G401.6 (cell line): ENCODE results near the gene CTNNA2.

Experiments
- FAIRE-seq: peaks from 2 replicates; lab custom pipeline; 2012; peaks lifted over from hg19 to GRCh38; lab: Jason Lieb, UNC

Gene CTNNA2

DNA sequence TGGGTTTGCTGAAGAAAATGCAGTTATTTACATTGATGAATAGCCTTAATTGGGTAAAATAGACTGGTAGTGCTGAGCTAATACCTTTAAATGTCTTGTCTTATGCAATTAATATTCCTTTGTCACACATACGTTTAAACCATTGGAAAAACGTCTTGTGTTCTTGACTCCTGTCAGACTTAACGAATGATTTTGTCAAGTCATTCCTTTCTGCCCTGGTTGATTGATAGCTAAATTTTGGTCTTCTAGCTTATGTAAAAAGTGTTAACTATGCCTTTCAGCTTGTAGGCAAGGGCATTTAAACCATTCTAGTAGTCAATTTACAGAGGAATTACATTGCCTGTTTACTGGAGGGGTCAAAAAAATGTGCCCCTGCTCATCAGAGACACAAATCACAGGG is 897.5 kb downstream of the CTNNA2 start:
- no peak for FAIRE-seq

DNA sequence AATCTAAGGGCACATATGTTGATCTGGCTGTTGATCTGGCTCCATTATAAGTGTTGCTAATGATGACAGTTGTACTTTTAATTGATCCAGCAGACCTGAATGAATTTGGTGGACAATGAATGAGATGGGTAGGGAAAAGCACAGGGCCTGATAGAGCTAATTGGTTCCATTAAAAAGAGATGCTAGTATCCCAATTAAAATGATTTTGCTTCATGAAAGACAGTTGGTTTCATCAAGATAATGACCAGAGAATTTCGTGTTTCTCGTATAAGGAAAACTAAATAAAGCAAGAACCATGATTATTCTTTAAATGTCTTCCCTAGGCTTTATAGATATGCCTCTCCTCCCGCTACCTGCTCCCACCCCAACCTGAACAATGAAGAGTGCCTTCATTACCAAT is 900.3 kb downstream of the CTNNA2 start:
- no peak for FAIRE-seq

DNA sequence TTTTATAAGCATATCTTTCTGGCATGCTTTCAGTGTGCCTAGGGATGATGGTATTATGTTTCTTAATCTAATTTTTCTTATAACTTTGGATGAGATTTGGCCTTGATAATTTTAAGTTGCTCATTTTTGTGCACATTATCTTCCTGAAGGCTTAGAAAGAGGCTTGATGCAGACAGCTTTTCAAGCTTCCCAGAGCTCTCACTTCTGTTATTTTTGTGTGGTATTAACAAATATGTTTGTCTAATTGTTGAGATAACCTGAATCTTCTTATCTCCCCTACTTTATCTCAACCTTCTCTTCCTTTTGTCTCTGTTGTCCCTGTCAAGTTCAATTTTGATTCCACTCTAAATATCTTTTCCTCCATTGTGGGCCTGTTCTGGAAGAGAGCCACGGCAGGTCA is 904.9 kb downstream of the CTNNA2 start:
- no peak for FAIRE-seq

DNA sequence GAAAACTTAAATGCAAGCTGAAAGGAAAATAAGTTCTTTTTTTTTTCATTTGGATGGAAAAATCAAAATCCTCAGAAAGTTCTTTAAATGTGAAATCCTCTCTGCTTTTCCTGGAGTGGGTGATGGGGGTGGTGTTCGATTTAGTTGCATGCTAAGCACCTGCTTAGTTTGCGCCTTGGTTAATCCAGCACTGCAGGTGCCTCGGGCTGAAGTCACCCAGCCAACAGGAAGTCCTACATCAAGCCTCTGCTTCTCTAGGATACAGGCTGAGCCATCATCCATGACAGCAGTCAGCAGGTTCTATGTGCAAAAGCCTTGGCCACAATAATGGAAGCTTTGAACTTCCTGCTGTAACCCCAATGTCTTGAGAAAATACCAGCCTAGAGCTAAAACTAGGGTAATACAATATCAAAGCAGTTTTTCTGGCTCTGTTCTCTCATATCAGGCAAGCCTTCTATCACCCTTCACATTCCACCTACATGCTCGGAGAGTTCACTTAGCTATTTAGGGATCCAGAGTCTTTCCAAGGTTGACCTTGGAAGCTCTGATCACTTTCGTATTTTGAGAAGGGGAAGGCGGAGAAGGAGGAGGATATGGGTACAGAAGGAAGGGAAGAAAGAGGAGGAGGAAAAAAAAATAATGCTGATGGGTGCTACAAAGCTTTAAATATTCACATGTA is 907.8 kb downstream of the CTNNA2 start:
- FAIRE-seq, result no peak

DNA sequence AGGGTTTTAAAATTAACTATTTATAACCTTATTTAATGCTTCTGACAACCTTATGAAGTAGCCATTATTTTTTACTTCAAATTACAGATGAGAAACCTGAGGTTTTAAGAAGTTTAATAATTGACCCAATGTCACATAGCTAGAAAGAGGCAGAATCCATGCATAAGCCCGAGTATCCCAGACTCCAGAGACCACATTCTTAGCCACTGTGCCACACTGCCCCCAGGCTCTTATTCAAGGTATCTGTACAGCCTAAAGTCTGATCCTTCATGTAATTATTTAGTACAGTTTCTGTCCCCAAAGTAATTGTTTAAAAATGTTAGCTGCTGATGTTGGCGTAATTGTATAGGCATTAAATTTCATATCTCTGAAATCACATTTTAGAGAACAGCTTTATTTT is 916.4 kb downstream of the CTNNA2 start:
- no peak for FAIRE-seq

DNA sequence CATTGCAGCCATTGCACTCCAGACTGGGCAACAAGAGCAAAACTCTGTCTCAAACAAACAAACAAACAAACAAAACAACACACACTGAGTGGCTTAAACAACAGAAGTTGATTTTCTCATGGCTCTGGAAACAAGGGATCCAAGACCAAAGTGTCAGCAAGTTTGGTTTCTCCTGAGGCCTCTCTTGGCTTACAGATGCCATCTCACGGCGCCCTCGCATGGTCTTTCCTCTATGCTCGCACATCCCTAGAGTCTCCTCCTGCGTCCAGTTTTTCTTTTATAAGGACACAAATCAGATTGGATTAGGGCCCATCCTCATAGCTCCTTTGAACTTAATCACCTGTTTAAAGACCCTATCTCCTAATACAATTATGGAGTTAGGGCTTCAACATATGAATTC is 925.1 kb downstream of the CTNNA2 start:
- no peak for FAIRE-seq

DNA sequence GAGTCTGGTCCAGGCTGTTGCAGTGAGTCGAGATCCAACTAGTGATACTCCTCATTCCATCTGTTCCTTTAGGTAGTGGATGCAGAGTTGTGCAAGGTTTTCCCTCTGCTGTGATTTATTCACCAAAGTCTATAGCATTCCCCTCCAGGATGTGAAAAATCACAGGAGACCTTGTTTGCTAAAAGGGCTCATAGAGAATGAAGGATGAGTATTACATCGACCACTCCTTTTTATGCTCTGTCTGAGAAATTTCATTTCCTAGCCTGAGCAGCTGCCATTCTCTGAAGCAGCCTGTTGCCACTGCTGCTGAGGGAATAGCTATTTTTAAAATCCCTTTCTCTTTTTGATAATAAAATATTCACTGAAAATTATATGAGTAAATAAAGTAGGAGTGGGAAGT is 925.8 kb downstream of the CTNNA2 start:
- FAIRE-seq, result no peak

DNA sequence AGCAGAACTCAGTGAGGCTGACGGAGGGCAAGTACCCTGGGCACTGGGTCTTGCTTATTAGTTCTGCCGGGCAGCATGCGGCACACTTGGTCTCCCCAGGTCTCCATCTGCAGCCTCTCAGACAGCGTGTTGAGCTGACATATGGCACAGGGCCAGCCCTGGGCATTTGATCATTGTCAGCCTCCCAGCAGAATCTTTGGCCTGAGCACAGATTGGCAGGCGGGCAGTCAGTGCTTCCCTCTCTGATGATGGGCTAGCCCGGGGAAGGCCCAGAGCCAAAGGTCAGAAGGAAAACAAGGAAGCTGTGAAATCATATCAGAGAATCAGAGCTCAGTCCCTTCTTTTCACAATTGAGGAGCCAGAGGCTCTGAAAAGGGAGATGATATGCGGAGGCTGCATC is 941.8 kb downstream of the CTNNA2 start:
- FAIRE-seq, result no peak

DNA sequence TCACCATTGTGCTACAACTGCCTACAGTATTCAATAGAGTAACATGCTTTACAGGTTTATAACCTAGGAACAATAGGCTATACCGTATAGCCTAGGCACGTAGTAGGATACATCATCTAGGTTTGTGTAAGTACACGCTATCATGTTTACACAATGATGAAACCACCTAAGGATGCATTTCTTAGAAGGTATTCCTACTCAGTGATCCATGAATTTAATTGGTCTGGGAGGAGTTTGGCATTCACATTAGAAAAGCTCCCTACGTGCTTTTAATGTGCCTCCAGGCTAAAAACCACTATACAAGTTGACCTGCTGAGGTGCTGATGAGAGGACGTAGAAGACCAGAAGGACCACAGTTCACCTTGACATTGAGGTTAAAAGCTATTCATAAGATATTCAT is 946.2 kb downstream of the CTNNA2 start:
- FAIRE-seq, result no peak

DNA sequence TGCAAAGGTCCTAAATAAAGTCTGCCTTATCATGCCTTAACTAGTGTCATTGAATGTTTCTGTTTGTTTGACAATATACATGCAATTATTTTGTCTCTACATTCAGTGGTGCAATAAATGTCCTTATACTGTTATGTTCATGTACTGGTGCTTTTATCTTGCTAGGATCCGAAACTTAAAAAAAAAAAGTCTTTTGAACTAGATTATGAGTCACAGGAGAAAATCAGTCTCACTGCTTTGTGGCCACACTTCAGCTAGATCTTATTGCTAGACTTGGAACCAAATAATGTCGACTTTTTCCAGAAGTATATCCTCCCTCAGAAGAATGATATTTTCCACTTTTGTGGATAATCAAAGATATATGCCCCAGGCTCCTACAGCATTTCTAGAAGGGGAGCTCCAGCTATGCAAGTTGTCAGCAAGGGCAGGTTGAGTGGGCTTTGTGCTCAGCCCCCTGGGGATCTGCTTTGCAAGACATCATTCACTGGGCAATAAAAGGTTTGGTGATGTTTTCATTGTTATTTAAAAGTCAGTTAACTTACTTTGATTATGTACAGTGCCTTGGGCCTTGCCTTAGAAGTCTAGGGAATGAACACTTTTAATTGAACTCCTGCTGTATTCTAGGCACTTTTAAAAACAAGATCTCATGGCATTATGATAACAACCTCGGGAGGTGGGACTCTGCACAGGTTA is 948.8 kb downstream of the CTNNA2 start:
- no peak for FAIRE-seq

DNA sequence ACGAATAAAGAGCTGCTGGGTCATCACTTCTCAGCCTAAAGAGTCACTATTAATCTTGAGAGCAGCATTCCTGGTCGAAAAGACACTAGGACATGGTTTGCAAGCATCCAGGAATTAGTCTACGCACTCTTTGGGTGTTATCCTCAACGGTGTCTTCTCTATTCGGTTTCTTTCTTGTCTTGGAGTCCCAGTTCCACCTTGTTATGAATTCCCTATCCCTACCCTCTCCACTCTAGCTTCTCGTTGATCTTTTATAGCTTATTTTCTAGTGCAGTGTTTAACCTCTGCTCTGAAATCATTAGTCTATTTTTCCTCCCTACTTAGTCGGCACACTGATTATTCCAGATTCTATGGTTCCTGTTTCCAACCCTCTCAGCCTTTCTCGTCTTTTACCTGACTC is 949.8 kb downstream of the CTNNA2 start:
- FAIRE-seq, result no peak

DNA sequence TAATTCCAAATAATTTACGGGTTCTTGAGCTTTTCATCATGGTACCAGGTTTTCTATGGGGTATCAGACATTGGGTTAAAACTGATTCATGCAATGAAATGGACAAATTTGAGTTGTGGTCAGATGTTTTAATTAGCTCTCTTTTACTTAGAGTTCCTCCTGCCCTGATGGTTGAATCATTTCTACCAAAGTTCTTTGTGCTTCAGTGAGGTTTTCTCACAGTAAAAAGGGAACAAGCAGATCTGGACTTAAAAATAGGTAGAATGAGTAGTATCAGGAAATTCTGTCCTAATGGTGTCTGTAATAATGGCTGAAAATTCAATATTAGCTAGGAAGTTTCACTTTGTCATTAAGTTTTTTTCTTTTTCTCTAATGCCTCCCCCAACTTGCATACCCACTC is 951.4 kb downstream of the CTNNA2 start:
- FAIRE-seq, result no peak

DNA sequence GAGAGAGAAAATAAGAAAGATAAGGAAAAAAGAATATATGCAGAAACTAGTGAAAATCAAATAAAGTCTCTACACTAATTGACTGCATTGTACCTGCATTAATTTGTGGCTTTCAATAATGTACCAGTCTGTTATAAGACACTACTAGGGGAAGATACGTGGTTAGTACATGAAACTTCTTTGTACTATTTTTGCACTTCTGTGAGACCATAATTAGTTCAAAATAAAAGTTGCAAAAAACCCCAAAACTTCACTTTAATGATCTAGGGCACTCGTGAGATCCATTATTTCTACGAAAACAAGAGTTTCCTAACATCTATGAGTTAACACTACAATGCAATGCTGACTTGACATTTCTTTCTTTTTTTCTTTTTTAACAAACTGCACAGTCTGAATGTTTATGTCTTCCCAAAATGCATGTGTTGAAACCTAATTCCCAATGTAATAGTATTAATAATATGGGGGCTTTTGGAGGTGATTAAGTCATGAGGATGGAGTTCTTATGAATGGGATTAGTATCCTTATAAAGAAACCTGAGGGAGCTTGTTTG is 954.5 kb downstream of the CTNNA2 start:
- FAIRE-seq, result no peak

DNA sequence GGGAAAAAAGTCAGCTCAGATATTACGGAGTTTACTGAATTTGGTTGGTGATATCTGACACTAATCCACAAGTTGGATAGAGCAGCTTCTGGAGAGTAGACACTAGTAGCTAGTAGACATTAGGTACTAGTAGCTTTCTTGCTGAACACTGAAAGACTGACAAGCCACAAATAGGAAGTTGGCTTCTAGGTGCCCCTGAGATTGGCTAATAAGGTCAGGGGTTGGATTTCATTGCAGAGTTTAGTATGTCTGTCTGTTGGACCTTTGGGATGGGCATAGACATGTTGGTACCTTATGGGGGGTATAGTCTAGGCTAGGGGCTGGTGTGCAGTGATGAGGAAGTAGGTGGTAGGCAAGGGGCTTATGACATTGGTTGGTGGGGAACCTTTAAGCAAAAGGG is 956.6 kb downstream of the CTNNA2 start:
- FAIRE-seq, result no peak

DNA sequence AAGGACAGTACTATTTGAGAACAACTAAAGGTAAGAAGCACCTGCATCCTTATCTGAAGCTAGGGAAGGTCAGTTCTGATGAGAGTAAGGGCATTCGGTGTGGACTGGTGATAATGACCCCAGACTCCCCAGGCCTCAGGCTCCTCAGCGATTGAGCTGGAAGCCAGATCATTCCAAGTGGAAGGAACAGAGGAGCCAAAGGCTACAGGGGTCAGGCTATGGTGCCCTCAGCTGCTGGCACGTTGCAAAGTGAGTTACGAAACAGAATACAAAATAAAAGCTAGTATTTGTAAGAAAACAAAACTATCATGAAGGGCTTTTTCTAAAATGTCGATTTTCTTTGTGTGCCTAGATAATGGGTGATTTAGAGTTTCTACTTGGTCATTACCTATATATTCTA is 960.2 kb downstream of the CTNNA2 start:
- FAIRE-seq, result no peak

DNA sequence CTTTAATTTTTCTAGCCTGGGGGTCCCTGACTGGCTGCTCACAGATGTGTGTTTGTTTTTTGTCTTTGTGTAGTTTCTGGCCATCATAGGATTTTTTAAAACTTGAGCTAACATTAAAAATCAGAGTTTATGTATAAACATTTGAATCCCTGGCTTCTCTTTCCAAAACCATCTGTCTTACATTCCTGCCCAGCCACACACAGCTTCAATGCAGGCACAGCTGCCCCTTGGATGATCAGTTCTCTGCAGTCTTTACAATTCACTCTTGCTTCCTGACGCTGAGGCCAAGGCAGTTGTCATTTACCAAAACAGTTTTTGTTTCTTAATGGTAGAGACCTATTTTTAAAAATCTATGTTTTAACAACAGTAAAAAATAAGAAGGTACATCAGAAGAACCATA is 960.9 kb downstream of the CTNNA2 start:
- no peak for FAIRE-seq

DNA sequence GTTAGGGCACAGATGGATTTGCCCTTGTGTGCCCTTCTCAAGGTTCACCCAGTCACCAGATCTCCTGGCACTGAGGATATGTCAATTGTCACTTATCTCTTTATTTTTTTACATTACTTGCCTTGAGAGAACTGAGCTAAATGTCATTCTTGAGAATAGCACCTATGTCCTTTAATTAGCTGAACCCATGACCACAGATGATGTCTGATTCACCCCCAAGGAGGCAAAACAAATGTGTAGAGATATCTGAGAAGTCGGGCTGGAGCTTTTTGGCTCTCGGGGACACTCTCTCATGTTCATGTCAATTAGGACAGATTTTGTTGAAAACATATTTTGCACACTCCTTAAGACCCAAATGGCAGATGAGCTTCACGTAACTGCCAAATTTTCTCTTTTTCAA is 963.1 kb downstream of the CTNNA2 start:
- FAIRE-seq, result no peak

DNA sequence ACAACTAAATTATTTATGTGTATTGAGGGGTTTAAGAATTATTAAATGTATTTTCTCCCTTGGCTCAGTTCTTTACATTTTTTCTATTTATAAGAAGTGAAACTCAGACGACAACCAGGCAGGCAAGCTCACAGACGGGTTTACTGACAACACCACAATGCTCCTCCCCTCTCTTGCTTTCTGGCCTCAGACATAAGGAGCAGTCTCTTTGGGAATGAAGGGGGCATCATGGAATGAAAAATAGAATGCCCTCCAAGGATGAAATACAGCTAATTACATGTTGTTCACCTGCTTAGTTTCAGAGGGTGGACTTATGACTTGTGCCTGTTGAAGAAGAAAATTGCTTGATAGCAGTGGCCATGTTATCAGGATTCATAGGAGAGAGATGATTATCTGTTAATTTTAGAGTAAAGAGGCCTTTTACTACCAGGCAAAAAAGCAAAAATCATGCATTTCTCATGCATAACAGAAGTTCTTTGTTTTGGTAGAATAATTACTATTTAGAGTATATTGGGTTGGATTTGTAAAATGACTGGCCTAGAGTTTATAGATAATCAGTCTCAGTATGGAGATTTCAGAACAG is 963.8 kb downstream of the CTNNA2 start:
- FAIRE-seq, result no peak

DNA sequence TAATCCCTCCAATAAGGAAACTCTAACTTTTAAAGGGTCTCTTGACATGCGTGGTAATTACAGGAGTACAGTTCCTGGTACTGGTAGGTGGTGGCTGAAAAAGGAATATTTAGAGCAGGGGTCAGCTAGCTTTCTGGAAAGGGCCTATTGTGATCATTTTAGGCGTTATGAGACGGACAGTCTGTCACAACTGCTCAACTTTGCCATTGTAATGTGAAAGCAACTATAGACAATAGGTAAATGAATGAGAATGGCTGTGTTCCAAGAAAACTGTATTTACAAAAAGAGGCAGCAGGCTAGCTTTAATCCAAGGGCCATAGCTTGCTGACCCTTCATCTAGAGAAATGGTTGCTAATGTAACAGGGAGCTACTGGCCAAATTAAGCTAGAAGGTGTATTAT is 969.4 kb downstream of the CTNNA2 start:
- no peak for FAIRE-seq

DNA sequence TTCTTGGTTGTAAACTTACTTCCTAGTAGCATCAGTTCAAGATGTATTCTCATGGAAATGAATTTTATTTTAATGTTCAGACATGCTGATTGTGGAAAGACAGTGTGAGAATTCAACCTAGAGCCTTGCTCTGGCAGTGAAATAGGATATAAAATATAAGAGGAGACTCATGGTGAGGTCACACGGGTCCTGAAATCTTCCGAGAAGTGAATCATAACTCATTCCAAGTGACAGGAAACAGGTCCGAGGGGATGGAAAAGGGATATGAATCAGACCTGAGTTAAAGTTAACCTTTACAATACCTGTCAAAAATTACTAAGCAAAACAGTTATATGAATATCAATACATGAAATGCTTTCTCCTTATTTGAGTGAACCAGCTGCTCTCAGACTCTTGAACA is 976.9 kb downstream of the CTNNA2 start:
- FAIRE-seq, result no peak

DNA sequence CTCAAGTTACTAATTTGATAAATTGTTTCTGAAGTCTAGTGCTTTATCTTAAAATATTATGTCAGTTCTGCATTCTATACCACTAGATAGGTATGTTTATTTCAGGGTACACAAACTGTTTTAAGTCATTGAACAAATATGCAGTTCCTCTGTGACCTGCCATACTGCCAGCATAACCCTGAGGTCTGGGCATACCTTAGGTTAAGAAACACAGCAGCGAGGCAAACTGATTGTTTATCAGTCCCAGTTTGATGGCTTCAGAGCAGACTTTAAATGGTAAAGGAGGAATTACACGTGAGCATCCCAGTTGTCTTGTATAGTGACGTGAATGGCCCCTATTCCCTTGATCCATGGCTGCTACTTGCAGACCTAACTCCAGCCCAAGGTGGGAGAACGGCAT is 978.1 kb downstream of the CTNNA2 start:
- FAIRE-seq, result no peak

DNA sequence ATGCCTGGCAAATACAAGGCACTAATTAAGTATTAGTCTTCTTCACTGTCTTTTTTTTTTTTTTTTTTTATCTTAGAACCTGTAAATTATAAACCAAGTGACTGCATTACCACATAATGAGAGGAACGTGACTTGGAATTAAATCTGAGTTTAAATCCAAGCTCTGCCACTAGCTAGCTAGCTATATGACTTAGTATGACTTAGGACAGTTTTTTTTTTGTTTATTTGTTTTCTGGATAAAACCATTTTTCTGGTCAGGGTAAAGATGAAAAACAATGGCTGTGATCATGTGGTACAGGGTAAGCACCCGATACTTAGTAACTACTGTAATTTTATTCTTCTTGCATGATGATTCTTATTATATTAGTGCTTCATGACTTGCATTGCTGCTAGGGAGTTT is 983.5 kb downstream of the CTNNA2 start:
- no peak for FAIRE-seq

DNA sequence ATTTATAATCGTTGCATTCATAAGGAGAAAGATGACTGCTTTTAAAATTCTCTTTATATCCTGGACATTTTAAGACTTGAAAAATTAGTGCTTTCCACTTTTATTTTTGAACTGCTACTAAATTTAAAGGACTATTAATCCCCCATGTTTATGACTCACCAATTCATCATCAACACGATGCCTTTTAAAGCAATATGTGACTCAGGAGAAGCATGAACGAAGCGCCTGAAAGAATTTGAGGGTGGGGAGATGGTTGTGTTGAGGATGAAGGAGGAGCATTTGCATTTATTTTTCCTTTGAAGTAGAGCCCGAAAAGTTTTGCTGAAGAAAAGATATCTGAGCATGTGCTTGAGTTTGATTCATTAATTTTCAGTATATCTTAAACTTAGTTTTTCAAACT is 983.9 kb downstream of the CTNNA2 start:
- FAIRE-seq, result no peak

DNA sequence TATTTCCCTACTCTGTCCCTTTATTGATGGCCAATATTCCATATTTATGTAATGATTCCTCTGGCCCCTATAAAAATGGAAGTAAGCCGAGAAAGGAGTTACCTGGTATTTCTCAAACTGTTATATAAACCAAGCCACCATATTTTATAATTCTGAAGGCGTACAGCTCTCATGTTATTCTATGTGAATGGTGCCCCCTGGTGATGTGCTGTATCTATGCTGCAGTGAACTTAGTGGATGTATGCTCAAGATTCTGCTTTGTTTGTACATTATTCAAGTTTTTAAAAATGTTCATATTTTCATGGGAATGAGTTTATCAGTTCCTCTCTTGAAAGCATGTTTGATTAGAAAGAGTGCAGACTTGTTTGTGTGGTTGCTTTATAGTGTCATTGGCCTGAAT is 986.2 kb downstream of the CTNNA2 start:
- FAIRE-seq, result no peak
